GM18907 (cell line): ENCODE measurements around the gene TNS4.

Experiments used
- ATAC-seq: cut with Tn5 transposase; IDR thresholded peaks from one replicate; pipeline ENCODE4 v1.9.1; 2021; ENCODE audit warnings: mild to moderate bottlenecking, moderate library complexity; ENCODE audit not compliant: unreplicated experiment

TNS4 gene

DNA sequence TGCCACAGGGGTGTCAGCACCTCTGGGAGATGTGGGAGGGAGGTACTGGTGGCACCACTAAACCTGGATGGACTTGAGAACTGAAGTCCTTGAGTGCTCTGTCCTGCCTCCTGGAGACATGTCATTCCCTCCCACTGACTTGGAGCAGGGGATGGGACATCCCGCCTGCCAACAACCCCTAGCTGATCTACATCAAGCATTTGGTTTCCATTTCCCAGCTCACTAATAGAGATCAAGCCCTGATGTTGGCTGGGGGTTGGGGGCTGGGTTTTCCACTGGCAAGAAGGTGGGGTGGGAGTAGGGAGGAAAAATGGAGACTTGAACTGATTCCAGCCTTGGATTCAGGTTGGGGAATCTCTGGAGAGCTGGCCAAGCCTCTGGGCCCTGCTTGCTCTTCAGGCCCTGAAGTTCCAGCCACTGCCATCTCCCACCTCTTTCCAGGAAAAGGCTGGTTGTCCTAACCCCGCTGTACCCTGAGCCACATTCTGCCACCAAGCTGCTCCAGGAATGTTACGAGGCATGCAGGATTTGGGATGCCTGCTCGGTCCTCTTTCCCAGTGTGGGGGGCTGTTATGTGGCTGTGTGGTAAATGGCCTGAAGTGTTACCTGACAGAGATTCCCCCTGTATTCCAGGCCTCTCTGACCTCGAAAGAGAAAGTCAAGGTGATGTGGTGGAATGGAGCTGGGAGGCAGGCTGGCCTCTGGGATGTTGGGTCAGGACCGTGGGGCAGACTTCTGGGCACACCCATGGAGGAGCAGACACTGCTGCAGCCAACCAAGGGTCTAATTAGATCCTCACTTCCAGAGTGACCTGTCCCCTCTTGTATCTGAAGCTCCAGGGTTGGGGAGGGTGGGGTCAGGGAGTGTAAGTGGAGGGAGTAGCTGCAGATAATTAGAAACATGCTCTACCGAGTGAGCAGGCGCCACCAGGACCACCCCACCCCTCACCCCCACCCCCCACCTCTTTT lies 41.5 kb downstream of the TNS4 start:
- no peak for ATAC-seq

- ATAC-seq = no peak
Measured at GRCh38 chr17:40458851-40459482, 42.5 kb downstream of the TNS4 start.

DNA sequence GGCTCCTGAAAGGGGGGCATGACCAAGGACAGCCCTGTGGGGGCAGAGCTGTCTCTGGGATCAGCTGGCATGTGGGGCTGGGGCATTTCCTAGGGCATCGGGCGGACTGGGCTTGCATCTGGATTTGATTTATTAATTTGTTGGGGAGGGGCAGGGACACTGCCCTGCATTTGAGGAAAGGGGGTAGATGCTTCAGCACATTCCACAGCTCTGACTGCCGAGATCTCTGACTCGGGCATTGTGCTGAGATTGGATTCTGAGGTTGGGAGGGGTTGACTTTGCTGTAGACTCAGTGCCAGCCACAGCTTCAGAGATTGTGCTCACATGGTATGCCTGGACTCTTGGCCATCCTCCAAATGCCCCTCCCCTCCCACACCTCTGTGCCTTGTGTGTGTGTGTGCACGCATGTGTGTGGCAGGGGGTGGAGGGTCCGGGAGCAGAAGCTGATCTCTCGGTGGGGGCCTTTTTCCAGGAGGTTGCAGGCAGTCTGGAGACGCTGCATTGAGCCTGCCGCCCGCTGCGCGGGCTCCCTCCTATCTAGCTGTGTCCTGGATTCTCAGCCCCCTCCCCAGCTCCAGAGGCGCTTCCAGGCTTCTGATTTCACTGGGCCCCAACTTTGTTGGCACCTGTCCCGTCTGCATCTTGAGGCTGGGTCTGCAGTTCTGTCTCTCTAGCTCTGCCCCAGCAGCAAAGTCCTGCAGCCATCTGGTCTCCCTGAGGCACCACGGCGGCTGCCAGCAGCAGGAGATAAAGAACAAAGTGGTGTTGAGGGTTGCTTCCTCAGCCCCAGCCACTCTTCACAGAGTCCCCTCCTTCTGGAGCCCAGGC lies 43.2 kb downstream of the TNS4 start:
- no peak for ATAC-seq

- ATAC-seq = no peak
Measured at GRCh38 chr17:40457369-40457768, 44.1 kb downstream of the TNS4 start.

- no peak for ATAC-seq
Measured at GRCh38 chr17:40456396-40456951, 44.9 kb downstream of the TNS4 start.

DNA sequence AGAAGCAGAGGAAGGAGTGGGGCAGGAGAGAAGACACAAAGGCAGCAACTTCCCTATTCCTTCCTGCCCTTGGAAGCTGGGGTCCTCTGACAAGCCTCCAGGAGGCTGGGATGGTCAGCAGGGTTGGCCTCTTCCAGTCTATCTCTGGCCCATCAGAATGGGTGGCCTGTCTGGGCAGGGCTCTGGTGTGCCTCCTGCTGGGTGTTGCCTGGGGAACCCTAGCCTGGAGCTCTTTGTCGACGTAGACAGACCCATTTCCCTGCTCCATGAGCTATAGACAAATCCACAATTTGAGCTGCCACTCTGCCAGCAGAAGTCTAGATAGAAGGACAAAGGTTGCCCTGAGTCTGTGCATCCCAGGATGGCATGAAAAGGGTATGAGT lies 46.8 kb downstream of the TNS4 start:
- ATAC-seq = no peak

GRCh38 chr17:40453881-40454612 lies 47.4 kb downstream of the TNS4 start:
- ATAC-seq = no peak

DNA sequence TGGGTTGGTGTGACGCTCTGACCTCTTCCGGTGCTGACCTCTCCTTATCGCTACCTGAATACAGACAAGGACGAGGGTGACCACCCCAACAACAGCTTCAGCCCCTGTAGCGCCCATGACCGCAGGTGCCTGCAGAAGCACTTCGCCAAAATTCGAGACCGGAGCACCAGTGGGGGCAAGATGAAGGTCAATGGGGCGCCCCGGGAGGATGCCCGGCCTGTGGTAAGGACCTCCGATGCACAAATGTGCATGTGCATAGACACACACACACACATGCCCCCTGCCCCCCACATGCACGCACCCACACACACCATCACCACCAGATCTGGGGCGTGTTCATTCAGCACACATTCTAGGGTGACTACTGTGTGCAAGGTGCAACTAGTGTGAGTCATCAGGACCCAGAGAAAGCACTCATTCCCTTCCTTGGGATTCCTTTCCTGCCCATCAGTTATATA lies 48.5 kb downstream of the TNS4 start:
- no peak for ATAC-seq

GRCh38 chr17:40452216-40452787 lies 49.1 kb downstream of the TNS4 start:
- ATAC-seq = no peak

- ATAC-seq = no peak
Measured at GRCh38 chr17:40451420-40451819, 50.0 kb downstream of the TNS4 start.

DNA sequence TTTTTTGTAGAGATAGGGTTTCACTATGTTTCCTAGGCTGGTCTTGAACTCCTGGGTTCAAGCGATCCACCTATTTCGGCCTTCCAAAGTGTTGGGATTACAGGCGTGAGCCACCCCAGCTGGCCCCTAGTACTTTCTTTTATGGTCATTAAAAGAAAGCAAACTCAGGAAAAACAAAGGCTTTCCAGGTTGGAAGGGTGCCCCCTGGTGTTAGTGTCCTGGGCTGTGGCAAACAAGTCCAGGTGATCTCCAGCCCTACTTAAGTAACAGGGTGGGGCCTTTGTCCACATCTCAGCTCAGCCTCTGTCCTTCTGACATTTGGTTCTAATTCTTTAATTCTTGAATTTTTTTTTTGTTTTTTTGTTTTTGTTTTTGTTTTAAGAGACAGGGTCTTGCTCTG lies 51.2 kb downstream of the TNS4 start:
- ATAC-seq = no peak

DNA sequence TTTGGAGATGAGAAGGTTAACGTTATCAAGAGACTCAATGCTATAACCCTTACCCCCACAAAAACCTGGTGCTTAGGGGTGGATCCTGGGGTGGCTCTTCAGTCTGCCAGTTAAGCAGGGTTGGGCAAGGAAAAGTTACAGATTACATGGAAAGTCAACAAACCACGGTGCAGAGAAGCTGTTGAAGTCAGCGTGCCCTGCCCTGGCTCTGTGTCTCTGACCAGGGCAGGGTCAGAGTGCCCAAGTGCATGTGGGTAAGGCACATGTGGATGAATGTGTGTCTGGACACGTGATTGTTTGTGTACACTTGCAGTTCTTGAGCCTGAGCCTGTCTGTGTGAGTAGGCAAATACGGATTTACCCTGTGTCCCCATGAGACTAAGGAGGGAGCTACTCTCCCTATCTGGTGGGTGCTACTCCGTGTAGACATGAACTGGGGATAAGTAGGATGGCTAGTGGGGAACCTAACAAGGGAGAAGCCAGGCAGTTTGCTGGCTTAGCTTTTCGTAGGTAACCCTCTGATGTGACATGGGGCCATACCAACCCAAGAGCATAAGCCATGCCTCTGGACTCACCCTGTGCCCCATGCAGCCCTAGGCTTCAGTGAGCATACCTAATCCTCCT lies 52.7 kb downstream of the TNS4 start:
- ATAC-seq = no peak

DNA sequence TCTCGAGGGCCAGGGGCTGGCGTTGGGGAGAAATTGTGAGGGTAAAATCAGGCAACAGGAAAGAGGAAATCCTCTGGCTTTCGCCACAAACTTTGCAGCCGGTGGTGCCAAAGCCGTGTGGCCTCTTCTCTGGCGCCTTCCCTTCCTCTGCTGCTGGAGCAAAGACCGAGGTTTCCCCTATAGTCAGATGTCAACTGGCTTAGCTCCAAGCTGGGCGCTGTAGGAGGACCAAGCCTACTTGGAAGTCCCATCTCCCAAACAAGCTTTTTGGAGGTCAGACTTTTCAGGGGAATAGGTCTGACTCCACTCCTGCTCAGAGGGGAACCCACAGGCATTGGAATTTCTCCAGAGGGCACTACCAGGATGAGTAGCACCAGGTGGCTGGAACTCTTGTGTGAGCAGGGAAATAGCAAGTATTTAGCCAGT lies 53.2 kb downstream of the TNS4 start:
- no peak for ATAC-seq

GRCh38 chr17:40447806-40448205 lies 53.6 kb downstream of the TNS4 start:
- ATAC-seq = no peak

- no peak for ATAC-seq
Measured at GRCh38 chr17:40447148-40447644, 54.2 kb downstream of the TNS4 start.

GRCh38 chr17:40445751-40446468 lies 55.5 kb downstream of the TNS4 start:
- no peak for ATAC-seq

DNA sequence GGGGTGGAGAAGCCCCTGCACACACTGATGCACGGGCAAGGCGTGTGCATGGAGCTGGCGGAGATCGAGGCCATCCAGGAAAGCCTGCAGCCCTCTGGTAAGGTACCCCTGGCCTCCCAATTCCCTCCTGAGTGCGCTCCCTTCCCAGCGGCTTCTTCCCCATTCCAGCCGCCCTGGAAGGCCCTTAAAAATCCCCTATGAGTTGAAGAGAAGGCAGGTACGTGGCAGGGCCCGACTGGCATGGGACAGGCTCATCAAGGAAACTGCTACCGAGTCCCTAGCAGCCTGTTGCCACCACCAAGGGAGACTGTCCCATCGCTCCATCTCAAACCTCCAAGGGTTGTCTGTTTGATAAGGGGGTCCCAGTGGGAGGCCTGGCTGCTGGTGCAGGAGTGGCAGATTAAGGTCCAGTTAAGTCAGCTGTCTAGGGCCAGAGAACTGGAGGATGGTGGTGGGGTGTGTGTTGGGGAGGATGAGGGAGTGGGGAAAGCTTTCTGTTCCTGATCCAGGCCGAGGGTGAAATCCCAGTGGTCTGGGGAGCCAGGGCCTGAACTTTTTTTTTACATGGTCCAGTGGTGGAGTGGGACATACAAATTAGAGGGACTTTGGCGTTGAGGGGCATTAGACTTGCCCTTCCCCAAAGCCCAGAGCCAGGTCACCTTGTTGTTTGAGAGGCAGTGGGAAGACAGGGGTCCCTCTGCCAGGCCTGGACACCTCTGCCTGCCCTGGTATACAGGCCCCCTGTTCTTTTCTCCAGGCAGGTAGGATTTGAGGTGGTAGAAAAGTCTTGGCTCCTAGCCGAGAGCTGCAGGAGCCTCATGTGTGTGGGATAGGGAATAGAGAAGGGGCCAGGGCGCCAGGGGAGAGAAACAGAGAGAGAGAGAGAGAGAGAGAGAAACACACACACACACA lies 57.2 kb downstream of the TNS4 start:
- peak; percentile 9 for ATAC-seq
